Astrocyte (in vitro differentiated cells and primary cell): ENCODE results near the gene DUSP11. TPM values are rescaled to one million over a fixed set of nuclear protein-coding genes. Genes with fewer than 3 reads are reported as not detected.

ENCODE experiments used
- DNase-seq: peaks from one replicate; pipeline ENCODE4 v3.0.0-alpha.2; 2010; ENCODE audit warnings: low read depth
- FAIRE-seq: peaks from 2 replicates; lab custom pipeline; 2011; peaks lifted over from hg19 to GRCh38; lab: Jason Lieb, UNC
- H2AFZ ChIP-seq: 2 replicates; pipeline ENCODE4 v1.6.0; 2012; ENCODE audit warnings: low read depth, low read length, inconsistent platforms
- H3K27ac ChIP-seq: 2 replicates; pipeline ENCODE4 v1.5.1; 2011; ENCODE audit warnings: low read depth, low read length, inconsistent platforms
- H3K27me3 ChIP-seq: 2 replicates; pipeline ENCODE4 v1.6.0; 2011; ENCODE audit warnings: low read length, inconsistent platforms; ENCODE audit not compliant: insufficient read depth
- H3K36me3 ChIP-seq: 2 replicates; pipeline ENCODE4 v1.5.1; 2011; ENCODE audit warnings: low read length, inconsistent platforms; ENCODE audit not compliant: insufficient read depth
- H3K4me1 ChIP-seq: 2 replicates; pipeline ENCODE4 v1.5.1; 2011; ENCODE audit warnings: low read length, inconsistent platforms; ENCODE audit not compliant: insufficient read depth
- H3K4me2 ChIP-seq: 2 replicates; pipeline ENCODE4 v1.6.0; 2012; ENCODE audit warnings: low read length, inconsistent platforms
- H3K4me3 ChIP-seq: 2 replicates; pipeline ENCODE4 v1.5.1; 2011; ENCODE audit warnings: low read depth, mild to moderate bottlenecking, low read length, inconsistent platforms; ENCODE audit not compliant: insufficient read depth
- H3K79me2 ChIP-seq: 2 replicates; pipeline ENCODE4 v1.6.0; 2012; ENCODE audit warnings: mild to moderate bottlenecking, low read length, inconsistent platforms; ENCODE audit not compliant: insufficient read depth
- H3K9ac ChIP-seq: 2 replicates; pipeline ENCODE4 v1.6.0; 2012; ENCODE audit warnings: mild to moderate bottlenecking, low read length, inconsistent platforms
- H3K9me3 ChIP-seq: 2 replicates; pipeline ENCODE4 v1.5.1; 2012; ENCODE audit warnings: low read depth, mild to moderate bottlenecking, low read length, inconsistent platforms; ENCODE audit not compliant: insufficient read depth
- H4K20me1 ChIP-seq: 2 replicates; pipeline ENCODE4 v1.6.0; 2012; ENCODE audit warnings: low read length, inconsistent platforms; ENCODE audit not compliant: insufficient read depth
- H3K27ac Mint-ChIP-seq: one replicate; pipeline ENCODE4 v1.8.0; 2021; ENCODE audit warnings: mild to moderate bottlenecking, mixed read lengths; ENCODE audit not compliant: unreplicated experiment
- H3K27me3 Mint-ChIP-seq: one replicate; pipeline ENCODE4 v1.8.0; 2021; ENCODE audit warnings: low read depth, mixed read lengths; ENCODE audit not compliant: unreplicated experiment
- H3K36me3 Mint-ChIP-seq: one replicate; pipeline ENCODE4 v1.8.0; 2021; ENCODE audit warnings: low read depth, mixed read lengths; ENCODE audit not compliant: unreplicated experiment
- H3K4me1 Mint-ChIP-seq: one replicate; pipeline ENCODE4 v1.8.0; 2021; ENCODE audit warnings: low read depth, mixed read lengths; ENCODE audit not compliant: unreplicated experiment
- H3K4me3 Mint-ChIP-seq: one replicate; pipeline ENCODE4 v1.8.0; 2021; ENCODE audit warnings: mild to moderate bottlenecking, moderate library complexity, mixed read lengths; ENCODE audit not compliant: unreplicated experiment
- H3K9me3 Mint-ChIP-seq: one replicate; pipeline ENCODE4 v1.8.0; 2021; ENCODE audit warnings: mild to moderate bottlenecking, mixed read lengths; ENCODE audit not compliant: unreplicated experiment
- CTCF ChIP-seq: IDR thresholded peaks from 2 replicates; pipeline ENCODE4 v1.5.1; 2011; ENCODE audit warnings: low read depth, mild to moderate bottlenecking, inconsistent platforms, low read length, moderate library complexity; ENCODE audit not compliant: insufficient read depth
- EZH2 ChIP-seq: IDR thresholded peaks from 2 replicates; pipeline ENCODE4 v1.6.1; 2012; ENCODE audit warnings: mild to moderate bottlenecking, low read length, inconsistent platforms; ENCODE audit not compliant: insufficient read depth
- total RNA-seq: library from RNA; stranded (reverse); gene quantifications from 2 replicates; pipeline ENCODE4 v1.2.1, GENCODE V29; 2021

The DUSP11 gene
- total RNA-seq, 1 donor from 2014 or later = 39.6 TPM

GRCh38 chr2:73736855-73737779, 42.8 kb downstream of the DUSP11 start, which contains the start of gene TPRKB:
TPRKB (minus strand) TSS chr2:73737345; CDS start chr2:73734569, 2,776 bp downstream.
- no peaks in the 10 kb centered on the region for H3K27me3 Mint-ChIP-seq
- H3K36me3 ChIP-seq = peaks cover 11% of the 10 kb centered on the region

GRCh38 chr2:73736378-73736777, 43.5 kb downstream of the DUSP11 start:
- Histone ChIP-seq H3K4me1 (peaks cover 2% of the 10 kb centered on the region), H3K4me2 (peak overlapping the region; percentile 97), H3K36me3 (peaks cover 17% of the 10 kb centered on the region), H3K4me3 (peak overlapping the region; percentile 94), H4K20me1 (no peaks in the 10 kb centered on the region), H3K9me3 (no peaks in the 10 kb centered on the region), H3K9ac (peak overlapping the region; percentile 92), H3K79me2 (peaks cover 17% of the 10 kb centered on the region), H3K27me3 (no peaks in the 10 kb centered on the region), H3K27ac (peak overlapping the region; percentile 50), H2AFZ (peak overlapping the region; percentile 92)
- Mint-ChIP-seq H3K9me3 (no peaks in the 10 kb centered on the region), H3K4me3 (peak overlapping the region; percentile 98), H3K36me3 (peaks cover 16% of the 10 kb centered on the region), H3K27me3 (no peaks in the 10 kb centered on the region), H3K27ac (peak overlapping the region; percentile 70), H3K4me1 (peaks cover 2% of the 10 kb centered on the region)
- DNase-seq = no peak
- TF ChIP-seq CTCF = no peak
- TF ChIP-seq EZH2 = no peak
- no peak for FAIRE-seq

More at GRCh38 chr2:73736855-73737779, 42.8 kb downstream of the DUSP11 start, which contains the start of gene TPRKB:
- peaks cover 21% of the 10 kb centered on the region for H3K36me3 Mint-ChIP-seq
- Histone ChIP-seq H2AFZ (peak within 1 kb of the TSS; percentile 92), H3K9me3 (no peaks in the 10 kb centered on the region), H4K20me1 (no peaks in the 10 kb centered on the region), H3K4me3 (peak within 1 kb of the TSS; percentile 94), H3K4me1 (peaks cover 2% of the 10 kb centered on the region), H3K9ac (peak within 1 kb of the TSS; percentile 92), H3K4me2 (peak within 1 kb of the TSS; percentile 97), H3K27ac (peak within 1 kb of the TSS; percentile 50), H3K27me3 (no peaks in the 10 kb centered on the region), H3K79me2 (peaks cover 17% of the 10 kb centered on the region)
- DNase-seq (peak; percentile 97), FAIRE-seq (no peak)
- peak within 1 kb of the TSS; percentile 98 for H3K4me3 Mint-ChIP-seq
- no peaks in the 10 kb centered on the region for H3K9me3 Mint-ChIP-seq
- TF ChIP-seq EZH2 (no peak), CTCF (no peak)
- peak within 1 kb of the TSS; percentile 70 for H3K27ac Mint-ChIP-seq
- H3K4me1 Mint-ChIP-seq = peaks cover 2% of the 10 kb centered on the region
